Measurements from ENCODE around the gene MTG1.

The MTG1 gene

DNA sequence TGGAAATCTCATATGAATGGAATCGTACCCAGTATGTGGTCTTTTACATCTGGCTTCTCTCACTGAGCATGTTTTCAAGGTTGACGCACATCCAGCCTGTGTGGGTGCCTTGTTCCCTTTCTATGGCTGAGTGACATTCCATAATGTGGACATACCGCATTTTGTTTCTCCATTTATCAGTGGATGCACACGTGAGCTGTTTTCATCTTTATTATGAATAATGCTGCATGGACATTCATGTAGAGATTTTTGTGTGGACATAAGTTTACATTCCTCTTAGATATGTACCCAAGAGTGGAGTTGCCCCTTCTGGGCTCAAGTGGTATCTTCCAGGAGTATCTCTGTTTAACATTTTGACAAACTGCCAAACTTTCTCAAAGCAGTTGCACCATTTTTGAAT is 58.5 kb downstream of the MTG1 start:
- DNase-seq (ENCODE audit: low read depth): no peak

DNA sequence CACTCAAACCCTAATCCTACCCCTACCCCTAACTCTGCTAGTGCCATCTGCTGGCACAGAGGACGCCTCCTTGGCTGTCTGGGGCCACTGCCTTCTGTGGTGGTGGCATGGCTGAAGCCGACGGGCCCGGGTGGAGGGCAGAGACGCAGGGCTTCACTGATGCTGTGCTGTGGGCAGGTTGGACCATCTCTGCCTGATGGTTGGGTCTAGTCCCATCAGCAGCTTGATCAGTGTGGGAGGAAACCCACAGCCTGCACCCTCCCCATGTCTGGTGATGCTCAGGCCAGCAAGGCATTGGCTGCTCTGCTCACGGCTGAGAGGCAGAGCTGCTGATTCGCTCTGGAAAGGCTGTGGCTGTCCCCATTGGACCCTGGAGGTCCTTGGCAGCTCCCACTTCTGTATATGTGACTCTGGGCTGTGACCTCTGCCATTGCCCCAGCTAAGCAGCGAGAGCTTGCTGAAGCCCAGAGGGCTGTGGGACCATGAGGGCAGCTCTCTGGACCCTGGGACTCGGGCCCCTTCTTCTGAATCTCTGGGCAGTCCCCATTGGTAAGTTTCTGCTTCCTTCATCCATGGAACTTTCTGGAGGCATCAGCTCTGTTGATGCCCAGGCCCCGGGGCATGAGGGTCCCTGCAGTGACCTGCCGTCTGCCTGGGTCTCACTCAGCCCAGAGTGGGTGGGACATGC is 59.7 kb downstream of the MTG1 start, which contains the start of gene SCART1:
TSS of gene SCART1 (plus strand) at position 430 of the 688 bp plus-strand sequence. CDS start at position 483, 53 bp downstream.
- no peak for DNase-seq (ENCODE audit: low read depth)

DNA sequence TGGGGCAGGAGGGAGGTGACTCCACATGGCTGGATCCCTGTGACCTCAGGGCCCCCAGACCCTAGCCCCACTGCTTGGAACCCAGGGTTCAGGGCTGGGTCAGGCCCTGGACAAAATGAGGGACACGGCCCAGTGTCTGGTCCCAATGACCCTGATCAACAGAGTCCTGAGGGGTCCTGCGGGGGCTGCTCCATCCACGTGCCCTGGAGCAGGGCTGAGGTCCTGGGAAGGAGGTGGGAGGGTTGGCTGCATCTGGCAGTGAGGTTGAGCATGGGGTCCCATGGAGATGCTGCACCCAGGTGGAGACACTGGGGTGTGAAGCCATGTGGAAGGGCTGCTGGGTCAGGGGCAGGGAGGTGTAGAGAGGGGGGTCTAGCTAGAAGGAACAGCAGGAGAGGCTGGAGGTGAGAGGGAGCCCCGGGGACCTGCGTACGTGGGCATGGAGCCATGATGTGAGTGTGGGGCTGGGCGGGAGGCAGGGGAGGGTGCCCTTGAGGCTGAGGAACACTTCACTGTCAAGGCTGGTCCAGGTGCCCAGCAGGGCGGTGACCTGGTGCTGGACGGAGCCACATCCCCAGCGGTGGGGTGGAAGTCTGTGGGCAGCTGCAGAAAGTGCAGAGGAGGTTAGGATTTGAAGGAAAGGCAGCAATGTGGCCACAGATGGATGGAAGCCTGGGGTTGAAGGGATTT is 60.4 kb downstream of the MTG1 start:
- no peak for DNase-seq (ENCODE audit: low read depth)

DNA sequence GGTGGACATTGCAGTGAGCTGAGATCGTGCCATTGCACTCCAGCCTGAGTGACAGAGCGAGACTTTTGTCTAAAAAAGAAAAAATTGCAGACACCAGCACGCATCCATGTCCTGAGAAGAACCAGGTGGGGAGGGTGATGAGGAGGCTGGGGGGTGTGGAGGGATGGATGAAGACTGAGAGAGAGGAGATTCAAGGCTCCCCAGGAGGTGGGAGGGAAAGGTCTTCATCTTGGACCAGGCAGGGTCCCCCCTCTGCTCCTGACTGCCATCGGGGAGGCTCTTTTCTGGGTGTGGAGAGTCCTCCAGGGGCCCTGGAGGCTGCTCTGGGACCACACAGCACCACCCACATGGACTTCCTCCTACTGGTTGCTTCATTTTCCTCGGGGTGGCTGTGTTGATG is 61.2 kb downstream of the MTG1 start:
- DNase-seq (ENCODE audit: low read depth): no peak

DNA sequence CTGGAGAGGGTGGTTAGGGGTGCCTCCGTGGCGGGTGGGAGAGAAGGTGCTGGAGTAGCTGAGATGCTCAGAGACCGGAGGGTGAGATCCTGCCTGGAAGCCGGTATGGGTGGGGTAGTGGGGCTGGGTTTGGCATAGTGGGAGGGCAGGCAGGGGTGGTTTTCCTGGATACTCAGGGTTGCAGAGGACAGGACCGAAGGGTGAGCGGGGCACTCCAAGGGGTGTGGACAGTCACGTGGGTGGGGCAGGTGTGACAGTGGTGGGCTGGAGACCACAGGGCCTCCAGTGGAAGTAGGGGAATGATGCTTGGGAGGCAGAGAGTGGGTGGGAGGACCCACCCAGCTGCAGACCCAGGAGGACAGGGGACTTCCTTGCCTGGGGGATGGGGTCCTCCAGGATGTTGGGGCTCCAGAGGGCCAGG is 61.7 kb downstream of the MTG1 start:
- DNase-seq (ENCODE audit: low read depth): no peak

DNA sequence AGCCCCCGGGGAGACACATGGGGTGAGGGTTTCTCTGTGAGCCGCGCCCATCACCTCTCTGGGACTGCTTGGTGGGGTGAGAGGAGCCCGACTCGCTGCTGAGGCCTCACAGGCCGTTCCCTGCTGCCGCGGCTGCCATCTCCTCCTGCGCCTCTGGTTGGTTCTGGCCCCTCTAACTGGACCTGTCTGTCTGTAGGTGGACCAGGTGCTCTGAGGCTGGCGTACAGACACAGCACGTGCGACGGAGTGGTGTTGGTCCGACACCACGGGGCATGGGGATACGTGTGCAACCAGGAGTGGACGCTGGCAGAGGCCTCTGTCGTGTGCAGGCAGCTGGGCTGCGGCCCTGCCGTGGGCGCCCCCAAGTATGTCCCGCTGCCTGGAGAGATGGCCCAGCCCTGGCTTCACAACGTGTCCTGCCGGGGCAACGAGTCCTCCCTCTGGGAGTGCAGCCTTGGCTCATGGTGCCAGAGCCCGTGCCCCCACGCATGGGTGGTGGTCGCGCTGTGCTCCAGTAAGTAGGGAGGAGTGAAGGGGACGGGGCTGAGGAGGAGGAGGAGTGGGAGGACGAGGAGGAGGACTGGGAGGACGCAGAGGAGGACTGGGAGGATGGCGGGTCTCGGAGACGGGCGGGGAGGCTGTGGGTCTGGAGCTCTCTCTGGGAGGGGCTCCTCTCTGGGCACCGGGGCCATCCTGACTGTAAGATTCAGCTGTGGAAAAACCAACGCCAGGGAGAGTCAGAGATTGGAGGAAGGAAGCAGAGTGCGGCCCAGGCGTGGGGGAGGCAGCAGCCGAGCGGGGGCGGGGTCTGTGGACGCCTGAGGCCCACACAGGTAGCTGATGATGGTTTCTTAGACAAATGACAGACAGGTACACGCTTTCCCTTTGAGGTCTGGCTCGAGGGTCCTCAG is 62.3 kb downstream of the MTG1 start:
- no peak for DNase-seq (ENCODE audit: low read depth)

DNA sequence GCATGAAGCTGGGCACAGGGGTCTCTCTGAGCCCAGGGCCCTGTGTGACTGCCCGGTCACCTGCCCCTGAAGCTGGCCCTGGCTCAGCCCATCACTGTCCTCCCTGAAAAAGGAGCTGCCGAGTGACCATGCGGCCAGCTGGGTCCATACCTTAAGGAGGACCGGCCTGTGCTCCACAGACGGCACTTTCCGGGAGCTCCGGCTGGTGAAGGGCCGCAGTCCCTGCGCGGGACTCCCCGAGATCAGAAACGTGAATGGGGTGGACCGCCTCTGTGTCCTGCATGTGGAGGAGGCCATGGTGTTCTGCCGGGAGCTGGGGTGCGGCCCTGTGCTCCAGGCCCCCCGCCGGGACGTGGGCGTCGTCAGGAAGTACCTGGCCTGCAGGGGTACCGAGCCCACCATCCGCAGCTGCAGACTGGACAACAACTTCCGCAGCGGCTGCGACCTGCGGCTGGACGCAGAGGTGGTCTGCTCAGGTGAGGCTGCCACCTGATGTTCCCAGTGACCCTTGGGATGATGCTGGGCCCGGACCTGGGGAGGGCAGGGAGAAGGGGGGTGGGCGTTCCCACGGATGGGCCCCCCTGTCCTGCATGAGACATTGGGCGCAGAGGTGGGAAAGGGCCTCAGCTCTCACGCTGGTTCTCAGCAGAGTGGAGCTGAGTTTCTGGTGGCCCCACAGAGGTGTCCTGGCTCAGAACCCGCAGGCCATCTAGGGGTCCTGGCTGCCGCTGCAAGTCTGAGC is 63.3 kb downstream of the MTG1 start:
- no peak for DNase-seq (ENCODE audit: low read depth)

DNA sequence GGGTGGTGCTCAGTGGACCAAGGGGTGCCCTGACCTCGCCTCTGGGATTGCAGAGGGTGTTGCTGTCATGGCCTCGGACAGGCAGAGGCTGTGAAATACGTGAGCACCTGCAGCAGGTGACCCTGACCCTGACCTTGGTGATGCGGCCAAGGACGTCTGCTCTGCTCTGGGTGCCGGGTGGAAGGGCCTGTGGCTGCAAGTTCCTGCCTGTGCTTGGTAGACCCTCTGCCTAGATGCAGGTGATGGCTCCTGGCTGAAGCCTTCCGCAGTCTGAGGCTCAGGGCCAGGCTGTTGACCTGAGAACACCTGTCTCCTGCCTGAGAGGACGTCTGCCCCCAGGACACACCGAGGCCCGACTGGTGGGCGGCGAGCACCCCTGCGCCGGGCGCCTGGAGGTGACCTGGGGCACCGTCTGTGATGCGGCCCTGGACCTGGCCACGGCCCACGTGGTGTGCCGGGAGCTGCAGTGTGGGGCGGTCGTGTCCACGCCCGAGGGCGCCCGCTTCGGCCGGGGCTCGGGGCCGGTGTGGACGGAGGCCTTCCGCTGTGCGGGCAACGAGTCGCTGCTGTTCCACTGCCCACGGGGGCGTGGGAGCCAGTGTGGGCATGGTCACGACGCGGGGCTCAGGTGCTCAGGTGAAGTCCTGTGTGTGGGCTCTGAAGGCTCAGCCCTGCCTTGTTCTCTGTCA is 64.2 kb downstream of the MTG1 start:
- DNase-seq (ENCODE audit: low read depth): no peak

DNA sequence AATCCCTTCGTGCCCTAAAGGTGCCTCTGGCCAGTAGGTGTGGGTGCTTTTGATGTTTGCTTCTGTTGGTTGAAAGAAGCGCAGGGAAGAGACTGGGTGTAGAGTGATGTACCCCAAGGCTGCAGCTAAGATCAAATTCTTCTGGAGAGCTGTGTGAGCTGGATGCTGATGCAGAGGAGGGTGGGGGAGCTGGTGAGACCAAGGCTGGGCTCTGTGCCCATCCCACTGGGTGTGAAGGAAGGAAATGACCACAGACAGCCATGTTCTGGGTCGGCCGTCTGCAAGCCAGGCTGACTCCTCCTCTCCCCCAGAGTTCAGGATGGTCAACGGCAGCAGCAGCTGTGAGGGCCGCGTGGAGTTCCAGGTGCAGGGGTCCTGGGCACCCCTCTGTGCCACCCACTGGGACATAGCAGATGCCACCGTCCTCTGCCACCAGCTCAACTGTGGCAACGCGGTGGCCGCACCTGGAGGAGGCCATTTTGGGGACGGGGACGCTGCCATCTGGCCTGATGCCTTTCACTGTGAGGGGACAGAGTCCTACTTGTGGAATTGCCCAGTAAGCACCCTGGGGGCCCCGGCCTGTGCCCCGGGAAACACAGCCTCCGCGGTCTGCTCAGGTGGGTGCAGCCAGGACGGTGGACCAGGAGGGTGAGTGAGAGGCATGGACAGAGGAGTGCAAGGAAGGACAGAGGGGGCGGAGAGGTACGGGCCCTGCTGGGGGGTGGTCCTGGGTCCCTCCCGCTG is 64.9 kb downstream of the MTG1 start:
- DNase-seq (ENCODE audit: low read depth): no peak

DNA sequence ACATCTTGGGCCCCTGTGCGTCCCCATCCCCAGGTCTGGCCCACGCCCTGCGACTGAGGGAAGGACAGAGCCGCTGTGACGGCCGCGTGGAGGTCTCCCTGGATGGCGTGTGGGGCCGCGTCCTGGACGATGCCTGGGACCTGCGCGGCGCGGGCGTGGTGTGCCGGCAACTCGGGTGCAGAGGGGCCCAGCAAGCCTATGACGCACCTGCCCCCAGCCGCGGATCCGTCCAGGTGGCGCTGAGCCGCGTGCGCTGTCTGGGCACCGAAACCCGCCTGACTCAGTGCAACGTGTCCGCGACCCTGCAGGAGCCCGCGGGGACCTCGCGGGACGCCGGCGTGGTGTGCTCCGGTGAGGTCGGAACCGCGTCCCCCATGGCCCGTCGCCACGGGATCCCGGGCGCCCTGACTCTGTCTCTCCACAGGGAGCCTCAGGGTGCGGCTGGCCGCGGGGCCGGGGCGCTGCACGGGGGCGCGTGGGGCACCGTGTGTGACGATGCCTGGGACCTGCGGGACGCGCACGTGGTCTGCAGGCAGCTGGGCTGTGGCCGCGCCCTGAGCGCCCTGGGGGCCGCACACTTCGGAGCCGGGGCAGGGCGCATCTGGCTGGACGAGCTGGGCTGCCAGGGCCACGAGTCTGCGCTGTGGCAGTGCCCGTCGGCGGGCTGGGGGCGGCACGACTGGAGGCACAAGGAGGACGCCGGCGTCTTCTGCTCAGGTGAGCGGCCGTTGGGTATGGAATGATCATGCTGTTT is 65.7 kb downstream of the MTG1 start:
- no peak for DNase-seq (ENCODE audit: low read depth)

DNA sequence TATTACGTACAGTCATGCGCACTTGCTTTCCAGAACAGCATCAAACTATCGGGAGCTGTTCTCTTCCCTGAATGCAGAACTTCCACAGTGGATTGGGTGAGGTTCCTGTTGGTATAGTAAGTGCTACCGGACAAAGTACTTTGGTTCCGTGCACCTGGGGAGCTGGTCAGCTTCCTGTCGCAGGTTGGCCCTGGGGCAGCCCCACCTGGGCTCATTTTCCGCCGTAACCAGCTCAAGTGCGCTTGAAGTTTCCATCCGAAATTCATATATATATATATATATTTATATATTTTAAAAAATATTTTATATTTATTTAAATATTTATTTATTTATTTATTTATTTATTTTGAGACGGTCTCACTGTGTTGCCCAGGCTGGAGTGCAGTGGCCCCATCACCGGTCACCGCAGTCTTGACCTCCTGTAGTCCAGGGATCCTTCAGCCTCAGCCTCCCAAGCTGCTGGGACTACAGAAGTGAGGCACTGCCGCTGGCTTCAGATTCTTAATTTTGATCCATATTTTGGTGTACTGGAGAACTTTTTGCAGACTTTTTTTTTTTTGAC is 66.3 kb downstream of the MTG1 start:
- no peak for DNase-seq (ENCODE audit: low read depth)

DNA sequence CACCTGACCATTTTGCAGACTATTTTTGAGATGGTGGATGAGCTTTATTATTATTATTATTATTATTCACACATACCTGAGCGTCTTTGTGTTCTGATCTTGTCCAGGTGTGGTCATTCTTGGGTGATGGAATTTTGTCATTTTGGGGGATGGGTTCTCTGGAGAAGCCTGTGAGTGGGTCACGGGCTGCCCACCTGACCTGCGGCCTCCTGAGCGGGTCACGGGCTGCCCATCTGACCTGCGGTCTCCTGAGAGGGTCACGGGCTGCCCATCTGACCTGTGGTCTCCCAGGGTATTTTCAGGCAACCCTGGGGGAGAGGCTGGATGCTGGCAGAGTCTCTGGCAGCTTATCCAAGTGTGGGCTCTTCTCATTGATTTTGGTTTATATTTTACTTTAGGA is 67.1 kb downstream of the MTG1 start:
- no peak for DNase-seq (ENCODE audit: low read depth)

DNA sequence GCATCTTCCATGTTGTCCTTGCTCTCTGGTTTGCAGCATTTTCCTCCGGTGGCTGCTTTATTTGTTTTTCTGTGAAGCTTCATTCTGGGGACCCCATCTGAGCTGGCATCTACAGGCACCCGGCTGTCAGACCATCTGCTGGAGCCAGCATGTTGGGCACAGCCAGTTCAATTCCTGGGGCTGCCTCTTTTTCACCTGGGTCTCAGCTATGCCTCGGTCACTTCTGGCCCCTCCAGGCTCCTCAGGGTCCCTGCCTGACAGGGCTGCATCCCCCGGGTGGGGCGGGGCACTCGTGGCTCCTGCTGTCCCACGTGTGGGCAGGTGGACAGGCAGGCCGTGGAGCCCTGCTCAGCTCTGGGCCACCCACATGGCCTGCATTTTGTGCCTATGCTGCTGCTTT is 67.9 kb downstream of the MTG1 start:
- no peak for DNase-seq (ENCODE audit: low read depth)

DNA sequence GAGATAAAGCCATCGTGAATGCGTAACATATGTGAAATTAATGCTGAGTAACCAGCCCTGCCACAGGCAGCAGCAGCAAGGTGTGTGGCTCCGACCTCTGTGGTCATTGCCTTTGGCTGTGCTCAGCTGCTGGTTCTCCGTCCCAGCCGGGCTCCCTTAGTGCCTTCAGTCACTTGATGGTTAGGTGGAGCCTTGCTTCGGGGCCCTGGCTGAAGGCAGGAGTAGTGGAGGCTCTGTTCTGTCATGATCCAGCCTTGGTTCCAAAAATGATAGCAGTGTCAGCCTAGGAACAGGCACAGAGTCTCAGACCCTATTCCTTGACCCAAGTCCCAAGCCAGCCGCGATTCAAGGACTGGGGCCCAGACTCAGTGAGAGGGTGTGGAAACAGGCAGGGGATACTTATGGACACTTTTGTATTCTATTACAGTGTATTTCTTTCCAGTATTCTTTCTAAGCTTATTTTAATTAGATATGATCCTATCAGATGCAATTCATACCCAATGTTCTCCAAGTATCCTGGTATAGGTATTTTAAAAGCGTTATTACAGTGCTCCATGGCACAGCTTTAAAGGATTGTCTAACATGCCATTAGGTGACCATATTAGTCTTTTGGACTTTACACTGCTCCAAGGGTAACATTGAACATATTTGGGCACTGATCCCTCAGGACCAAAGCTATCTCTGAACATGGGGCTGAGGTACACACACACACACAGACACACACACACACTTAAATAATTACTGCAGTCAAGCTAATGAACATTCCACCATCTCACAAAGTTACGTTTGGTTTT is 68.8 kb downstream of the MTG1 start:
- DNase-seq (ENCODE audit: low read depth): no peak

DNA sequence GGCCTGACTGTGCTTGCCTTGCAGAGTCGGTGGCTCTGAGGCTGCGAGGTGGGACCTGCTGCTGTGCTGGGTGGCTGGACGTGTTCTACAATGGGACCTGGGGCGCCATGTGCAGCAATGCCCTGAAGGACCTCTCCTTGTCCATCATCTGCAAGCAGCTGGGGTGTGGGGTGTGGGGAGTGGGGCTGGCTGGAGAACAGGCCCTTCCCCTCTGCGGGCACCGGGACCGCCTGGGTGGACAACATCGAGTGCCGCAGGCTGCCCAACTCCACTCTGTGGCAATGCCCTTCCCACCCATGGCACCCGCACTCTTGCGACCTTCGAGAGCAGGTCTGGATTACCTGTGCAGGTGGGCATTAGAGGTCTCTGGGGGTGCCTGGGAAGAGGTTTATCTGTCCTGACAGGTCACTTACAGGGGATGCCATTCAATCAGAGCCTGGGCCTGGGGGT is 70.7 kb downstream of the MTG1 start:
- no peak for DNase-seq (ENCODE audit: low read depth)

DNA sequence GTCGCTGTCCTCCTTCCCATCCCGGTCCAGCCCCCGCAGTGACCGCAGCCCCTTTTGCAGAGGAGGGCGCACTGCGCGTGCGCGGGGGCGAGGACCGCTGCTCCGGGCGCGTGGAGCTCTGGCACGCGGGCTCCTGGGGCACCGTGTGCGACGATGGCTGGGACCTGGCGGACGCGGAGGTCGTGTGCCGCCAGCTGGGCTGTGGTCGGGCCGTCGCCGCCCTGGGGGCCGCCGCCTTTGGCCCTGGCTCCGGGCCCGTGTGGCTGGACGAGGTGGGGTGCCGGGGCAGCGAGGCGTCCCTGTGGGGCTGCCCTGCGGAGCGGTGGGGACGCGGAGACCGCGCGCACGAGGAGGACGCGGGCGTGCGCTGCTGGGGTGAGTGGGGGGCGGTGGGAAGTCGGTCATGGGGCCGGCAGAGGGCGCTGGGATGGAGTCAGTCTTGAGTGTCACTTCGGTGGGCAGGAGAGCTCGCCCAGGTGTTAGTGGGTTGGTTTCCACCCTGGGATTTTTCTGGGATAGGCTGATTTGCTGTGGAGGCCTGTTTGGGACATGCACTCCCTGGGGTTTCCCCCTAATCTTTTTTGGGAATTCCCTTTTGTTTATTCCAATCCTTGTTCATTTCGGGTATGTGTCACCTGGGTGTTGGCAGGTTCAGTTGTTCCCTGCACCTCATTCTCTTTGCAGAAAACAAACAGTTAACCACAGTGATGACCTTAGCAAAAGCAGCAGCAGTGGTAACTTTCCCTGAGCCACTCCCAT is 71.4 kb downstream of the MTG1 start:
- no peak for DNase-seq (ENCODE audit: low read depth)

DNA sequence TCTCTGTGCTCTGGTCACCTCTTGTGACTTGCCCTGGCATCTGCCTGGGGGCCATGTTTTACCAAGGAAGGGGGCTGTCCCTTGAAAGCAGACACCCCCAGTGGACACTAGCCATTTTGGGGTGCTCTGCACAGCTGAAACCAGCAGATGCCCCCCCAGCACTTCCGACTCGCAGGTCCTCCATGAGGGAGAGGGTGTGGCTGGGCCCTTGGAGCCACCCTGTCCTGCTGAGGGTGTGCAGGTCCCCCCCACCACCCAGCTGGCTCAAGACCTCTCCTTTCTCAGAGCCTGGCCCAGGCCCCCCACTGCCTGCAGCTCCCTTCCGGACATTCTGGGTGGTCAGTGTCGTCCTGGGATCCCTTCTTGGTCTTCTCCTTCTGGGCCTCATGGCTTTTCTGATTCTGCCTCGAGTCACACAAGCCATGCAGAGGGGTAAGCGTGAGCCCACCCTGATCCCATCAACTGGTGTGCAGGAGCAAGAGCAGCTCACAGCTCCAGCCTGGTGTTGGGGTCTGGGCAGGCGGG is 72.1 kb downstream of the MTG1 start:
- DNase-seq (ENCODE audit: low read depth): no peak

All from iris pigment epithelial cell (primary cell).